NCI-H748 treated with DMSO at 0.1 percent for 48 hours (cell line): ENCODE results near the gene TSR3.

Experiments used
- DNase-seq: peaks from one replicate; lab custom pipeline; 2025; lab: John Stamatoyannopoulos, UW

The TSR3 gene

DNA sequence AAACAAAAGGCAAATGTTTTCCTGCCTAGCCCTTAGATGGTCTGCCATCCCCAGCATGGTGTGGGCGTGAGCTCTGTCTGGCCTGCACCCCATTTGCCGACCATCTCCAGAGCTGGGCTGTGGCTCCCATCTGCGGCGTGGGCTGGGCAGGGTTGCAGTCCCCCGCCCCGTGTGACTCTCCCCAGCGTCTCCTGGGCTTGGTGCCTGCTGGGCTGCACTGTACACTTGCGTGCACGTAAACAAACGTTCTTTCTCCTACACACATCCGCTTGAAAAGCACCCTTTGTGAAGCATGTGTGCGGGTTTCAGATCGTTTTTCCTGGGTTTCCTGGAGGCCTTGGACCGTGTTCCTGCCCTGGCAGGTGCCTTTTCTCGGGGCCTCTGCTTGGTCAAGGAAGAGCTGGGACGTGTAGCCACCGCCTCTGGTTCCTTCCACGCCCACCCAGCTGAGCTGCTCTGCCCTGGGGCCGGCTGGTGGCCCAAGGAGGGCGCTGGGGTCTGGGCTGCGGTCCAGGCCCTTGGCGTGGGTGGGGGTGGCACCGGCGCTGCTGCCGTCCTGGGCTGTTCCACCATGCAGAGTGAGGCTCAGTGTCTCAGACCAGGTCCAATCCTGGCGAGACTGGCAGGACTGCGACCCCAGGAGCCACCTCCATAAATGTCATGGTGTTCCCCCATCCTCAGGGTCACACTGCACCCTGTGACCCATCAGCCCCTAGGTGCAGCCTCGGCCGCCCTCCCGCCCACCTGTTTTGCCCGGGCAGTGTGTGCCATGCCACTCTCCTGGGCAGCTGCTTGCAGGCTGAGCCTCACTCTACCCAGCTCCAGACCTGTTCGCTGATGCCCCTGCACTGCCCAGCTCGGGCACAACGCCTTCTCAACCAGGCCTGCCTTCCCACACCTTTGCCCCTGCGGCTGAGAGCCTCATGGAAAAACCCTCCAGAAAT is 28.1 kb downstream of the TSR3 start:
- DNase-seq, result no peak

DNA sequence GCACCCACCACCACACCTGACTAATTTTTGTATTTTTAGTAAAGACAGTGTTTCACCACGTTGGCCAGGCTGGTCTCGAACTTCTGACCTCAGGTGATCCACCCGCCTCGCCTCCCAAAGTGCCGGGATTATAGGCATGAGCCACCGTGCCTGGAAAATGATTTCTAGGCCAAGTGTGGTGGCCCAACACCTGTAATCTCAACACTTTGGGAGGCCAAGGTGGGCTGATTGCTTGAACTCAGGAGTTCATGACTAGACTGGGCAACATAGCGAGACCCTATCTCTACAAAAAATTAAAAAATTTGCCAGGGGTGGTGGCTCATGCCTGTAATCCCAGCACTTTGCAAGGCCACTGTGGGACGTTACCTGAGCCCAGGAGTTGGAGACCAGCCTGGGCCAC is 29.3 kb downstream of the TSR3 start:
- no peak for DNase-seq

DNA sequence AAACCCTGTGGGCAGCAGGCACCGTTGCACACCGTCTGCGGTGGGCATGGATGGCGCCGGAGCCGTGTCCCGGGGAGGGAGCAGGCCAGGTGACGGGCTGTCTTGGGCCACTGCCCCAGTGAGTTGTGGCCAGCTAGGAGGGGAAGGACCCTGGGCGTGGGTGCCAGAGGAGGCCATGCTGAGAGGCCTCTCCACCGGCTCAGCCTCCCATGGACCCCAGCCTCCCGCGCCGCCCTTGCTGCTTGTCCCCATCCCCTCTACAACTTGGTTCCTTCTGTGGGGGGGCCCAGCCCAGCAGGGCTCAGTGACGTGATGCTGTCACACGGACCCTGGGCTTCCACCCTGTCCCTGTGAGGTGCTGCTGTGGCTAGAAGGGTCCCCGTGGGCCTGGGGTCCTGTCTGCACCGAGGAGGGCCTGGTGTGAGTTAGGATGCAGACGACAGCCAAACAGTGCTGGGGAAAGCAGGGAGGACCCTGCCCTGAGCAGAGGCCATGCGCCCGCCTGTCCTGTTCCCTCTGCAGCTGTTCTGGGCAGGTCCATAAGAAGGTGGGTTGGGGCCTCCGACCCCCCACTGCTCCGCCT is 30.9 kb downstream of the TSR3 start:
- no peak for DNase-seq

DNA sequence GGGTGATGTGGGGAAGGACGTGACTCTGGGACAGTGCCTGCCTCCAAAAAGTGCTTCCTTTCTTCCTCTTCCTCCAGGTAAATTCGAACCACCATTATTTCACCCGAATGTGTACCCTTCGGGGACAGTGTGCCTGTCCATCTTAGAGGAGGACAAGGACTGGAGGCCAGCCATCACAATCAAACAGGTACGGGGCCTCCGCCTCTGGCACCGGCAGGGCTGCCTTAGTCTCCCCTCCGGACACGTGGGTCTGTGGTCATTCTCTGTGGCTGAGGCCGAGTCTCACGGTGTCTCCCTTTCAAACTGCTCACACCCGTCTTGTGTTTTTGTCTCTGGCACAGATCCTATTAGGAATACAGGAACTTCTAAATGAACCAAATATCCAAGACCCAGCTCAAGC is 31.6 kb downstream of the TSR3 start:
- no peak for DNase-seq

DNA sequence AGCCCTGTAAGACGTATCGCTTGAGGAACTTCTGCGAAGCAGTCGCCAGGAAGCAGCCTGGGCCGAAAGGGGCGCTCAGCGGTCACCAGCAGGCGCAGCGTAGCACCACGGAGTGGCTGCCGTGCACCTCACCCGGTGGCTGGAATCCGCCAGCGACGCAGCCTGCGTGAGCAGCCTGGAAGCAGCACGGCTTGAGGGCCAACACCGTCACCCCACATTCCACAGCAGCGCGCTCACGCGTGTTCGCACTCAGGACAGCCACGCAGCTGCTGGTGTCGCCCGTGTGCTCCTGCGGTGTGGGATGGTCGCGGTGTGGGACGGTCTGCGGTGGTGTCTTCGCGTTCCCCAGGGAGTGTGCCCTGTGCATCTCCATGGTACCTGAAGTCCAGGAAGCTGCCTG is 32.6 kb downstream of the TSR3 start:
- no peak for DNase-seq

DNA sequence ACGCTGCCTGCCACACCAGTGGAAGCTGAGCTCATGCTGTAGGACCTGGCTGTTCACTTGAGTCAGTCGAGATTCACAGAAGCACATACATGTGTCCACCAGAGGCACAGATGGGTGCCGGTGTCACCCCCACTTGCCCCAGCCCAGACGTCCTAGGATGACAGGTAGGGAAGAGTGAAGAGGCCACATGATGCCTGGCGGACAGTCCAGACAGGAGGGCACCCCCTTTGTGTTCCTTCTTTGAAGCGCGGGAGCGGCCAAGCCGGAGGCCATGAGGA is 33.5 kb downstream of the TSR3 start:
- DNase-seq, result no peak

DNA sequence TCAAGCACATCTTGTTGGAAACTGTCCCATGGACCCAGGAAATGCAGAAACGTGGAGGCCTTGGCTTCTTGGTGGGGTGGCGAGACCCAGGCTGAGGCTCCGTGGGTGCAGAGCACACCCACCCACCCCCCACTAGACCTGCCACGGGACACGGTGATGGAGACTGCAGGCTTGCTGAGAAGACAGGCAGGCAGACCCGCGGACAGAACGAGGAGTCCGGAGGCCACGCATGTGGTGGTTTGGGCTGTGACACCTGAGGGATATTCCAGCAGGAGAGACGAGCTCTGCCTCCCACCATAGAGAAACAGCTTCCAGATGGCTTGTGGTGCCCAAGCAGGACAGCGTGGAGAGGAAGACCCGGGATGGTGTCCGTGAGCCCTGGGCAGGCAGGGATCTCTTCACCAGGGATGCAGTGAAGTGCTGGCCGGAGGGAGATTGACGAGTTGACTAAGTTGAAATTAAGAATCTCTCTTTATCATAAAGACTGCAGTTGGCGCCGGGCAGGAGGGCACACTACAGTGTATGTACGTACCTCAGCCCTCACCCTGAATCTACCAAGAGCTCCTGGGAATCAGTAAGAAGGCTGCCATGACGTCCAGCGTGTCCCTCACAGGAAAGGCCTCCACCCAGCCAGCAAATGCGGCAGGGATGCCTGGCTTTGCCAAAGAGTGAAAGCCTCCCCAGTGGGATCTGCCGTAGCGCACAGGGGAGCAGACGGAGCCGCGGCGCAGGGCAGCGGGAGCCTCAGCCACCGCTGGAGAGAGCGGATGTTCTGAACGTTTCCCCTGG is 34.0 kb downstream of the TSR3 start:
- DNase-seq, result no peak

DNA sequence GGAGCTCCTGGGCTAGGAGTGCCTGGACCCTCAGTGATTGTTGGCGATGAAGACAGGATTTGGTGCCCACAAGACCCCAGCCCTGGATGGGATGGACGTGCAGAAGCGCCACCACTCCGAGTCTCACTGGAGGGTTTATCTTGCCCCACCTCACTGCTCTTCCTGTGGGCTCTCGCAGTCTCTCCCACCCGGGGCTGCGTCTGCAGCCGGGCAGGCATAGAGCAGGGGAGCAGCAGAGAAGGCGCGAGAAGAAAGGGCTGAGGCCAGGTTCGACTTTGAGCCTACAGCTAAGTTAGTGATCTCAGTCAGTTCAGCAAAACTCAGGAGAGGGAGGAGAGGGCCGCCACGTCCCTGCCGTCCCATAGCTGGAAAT is 35.7 kb downstream of the TSR3 start:
- DNase-seq, result no peak

DNA sequence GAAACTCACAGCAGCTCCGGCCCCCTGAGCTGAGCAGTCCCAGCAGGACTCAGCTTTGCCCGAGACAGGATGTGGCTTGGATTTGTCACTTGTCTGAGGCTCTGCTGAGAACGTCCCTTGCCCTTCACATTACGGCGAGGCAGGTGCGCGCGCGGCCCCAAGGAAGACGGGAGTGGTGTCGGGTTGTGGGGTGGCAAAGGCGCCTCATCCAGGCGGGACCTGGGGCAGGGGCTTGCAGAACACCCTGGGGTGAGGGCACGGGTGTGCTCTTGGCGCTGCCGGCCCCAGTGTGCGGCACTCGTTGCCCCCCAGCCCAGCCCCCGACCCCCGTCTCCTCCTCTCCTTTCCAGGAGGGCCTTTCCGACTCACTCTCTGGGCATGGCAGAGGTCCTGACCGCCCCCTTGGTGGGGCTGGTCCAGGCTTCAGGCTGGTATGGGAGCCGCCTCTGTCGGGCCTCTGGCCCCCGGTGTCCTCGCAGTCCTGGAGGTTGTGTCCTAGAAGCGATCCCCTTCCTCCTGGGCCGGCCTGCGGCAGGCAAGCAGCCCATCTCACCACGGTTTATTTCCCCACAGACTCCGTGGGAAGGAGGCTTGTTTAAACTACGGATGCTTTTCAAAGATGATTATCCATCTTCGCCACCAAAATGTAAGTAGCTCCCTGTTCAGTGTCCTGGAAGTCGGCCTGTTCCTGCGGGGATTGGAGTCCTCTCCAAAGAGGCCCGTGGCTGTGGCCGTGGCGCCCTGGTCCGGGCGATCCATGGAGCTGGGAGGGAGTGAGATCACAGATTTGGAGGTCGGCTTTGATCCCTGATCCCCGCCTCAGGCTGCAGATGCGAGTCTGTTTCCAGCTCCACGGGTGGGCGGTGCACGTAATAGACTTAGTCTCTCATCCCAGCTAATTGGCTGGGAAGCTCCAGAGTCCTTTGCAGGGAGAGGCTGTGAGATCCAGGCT is 36.3 kb downstream of the TSR3 start:
- no peak for DNase-seq

DNA sequence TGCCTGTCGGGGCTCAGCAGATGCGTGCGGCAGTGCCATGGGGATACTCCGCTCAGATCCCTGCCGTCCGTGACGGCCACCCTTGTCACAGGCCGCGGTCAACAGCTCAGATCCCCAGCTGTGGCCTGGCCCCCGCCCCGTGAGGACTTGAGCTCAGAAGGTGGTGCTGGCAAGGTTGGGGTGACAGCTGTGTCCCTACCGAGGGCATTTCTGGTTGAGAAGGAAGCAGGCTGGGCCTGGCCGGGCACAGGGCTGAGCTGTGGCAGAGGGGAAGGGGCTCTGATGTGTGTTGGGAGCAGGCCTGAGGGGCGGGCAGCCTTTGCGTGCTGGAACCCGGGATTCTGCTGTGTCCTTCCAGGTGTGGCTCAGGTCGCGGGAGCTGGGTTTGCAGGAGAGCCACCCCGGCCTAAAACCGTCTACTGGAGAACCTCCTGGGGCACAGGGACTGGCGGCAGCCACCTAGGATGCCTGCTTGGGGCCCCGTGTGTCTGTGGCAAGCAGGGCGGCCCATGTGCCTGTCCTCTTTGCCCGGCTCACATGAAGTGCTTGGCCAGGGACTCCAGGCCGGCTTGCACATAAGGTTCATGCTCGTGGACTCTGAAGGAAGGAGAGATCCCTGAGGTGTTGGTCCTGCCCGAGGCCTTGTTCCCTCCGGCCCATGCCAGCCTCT is 37.1 kb downstream of the TSR3 start:
- no peak for DNase-seq

DNA sequence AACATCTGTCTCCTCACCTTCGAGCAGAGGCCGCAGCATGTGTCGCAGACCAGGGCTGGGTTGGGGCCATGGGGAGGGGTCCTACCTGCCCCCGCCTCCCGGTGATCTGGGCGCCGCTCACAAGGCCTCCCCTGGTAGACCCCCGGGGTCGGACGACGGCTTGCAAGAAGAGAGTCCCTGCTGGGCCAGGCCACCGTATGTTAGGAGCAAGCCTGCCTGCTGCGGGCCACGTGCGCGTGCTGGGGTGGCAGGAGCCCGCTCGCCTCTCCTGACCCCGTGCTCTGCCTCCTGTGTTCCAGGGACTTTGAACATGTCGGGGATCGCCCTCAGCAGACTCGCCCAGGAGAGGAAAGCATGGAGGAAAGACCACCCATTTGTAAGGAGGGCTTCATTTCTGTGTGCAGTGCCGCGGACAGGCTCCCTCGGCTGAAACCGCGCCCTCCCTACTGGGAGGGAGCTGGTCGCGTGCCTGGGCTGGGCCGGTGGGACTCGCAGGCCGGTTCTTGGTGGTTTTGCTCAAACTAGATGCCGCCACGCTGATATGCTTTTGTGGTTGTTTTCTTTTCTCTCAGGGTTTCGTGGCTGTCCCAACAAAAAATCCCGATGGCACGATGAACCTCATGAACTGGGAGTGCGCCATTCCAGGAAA is 37.8 kb downstream of the TSR3 start:
- DNase-seq, result no peak

DNA sequence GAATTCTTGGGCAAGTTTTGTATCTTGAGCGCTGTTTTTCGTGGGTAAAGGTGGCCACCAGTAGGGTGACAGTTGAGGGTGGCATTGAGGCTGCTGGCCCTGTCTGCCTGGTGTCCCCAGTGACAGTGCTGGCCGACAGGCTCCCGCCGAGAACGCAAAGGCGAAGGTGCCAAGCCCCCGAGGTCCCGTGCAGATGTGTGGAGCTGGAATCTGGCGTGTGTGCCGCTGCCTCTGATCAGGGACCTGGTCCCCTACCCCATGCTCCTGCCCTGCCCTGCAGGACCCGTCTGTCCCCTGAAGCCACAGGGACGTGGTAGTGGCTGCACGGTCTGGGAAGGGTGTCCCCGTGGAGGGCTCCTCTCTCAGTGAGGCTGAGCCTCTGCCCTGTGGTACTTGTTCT is 38.8 kb downstream of the TSR3 start:
- no peak for DNase-seq

DNA sequence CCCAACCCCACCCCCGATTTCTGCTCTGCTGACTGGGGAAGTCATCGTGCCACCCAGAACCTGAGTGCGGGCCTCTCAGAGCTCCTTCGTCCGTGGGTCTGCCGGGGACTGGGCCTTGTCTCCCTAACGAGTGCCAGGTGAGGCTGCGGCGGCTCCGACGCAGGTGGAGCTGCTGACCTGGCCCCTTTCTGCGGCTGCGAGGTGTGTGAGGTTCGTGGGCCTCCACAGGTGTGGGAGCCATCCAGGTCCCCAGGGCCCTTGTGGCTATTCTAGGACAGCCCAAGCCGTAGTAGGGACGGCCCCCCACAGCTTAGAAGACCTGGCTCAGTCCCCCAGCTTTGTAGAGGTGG is 39.2 kb downstream of the TSR3 start:
- no peak for DNase-seq

DNA sequence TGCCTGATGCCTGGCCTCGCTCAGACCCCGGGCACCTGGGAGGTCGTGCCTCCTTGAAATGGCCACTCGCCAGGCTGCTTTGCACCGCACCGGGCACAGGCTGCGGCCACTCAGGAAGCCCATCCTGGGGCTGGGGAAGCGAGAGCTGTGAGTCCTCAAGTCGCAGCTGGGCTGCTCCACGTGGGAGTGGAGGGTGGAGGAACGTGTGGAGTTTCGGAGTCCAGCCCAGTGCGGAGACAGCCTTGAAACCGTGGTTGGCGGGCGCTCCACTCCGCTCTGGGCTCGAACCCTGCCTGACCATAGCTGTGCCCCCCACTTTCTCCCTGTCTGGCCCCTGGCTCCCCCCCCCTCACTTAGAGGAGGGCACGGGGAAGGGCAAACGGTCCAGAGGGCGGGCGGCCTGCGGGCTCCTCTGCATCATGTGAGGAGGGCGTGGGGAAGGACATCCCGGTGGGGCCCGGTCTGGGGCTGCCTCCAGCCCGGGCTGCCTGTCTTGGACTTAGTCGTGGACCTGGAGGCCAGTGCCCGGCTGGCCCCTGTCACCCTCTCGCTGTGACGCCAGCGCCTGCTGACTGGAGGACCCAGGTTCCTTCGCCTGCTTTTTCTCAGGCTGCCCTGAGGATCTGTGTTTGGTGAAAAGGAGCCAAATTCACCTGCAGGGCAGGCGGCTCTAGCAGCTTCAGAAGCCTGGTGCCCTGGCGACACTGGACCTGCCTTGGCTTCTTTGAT is 39.8 kb downstream of the TSR3 start:
- no peak for DNase-seq

DNA sequence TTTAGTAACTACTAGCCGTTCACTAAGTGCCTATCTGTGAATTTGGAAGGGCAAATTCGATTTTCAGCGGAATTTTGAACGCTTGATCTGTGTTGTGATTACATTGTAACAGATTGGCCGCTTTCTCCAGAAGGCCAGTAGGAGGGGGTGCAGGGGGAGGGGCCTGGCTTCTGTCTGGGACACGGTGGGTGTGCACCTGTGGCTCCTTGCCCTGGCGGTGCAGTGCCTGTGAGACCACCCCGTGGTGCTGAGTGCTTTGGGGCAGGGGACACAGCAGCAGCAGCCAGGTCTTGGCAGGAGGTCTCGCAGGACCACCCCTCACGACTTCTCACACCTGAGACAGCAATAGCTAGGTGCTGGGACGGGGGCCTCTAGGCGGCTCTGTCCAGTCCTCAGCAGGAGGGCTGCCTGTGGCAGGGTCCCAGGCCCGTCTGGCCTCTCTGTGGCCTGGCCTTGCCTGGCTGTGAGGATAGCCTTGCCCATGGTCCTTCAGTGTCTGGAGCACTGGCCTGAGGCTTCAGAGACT is 40.4 kb downstream of the TSR3 start:
- DNase-seq, result no peak

DNA sequence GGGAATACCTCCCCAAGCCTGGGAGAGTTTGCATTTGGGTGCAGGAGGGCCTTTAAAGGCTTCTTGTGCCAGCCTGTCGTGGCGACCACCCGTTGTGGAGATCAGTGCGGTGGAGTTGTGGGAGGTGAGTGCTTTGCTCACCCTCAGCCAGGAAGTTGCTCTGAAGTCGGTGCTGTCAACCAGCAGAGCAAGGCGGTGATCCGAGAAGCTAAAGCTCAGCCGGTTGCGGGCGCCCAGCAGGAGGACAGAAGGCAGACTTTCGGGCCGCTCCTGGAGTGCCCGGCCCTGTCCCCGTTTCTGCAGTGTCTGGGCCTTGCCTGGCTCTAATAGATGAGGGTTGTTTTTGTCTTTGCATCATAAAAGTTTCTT is 40.9 kb downstream of the TSR3 start:
- no peak for DNase-seq

DNA sequence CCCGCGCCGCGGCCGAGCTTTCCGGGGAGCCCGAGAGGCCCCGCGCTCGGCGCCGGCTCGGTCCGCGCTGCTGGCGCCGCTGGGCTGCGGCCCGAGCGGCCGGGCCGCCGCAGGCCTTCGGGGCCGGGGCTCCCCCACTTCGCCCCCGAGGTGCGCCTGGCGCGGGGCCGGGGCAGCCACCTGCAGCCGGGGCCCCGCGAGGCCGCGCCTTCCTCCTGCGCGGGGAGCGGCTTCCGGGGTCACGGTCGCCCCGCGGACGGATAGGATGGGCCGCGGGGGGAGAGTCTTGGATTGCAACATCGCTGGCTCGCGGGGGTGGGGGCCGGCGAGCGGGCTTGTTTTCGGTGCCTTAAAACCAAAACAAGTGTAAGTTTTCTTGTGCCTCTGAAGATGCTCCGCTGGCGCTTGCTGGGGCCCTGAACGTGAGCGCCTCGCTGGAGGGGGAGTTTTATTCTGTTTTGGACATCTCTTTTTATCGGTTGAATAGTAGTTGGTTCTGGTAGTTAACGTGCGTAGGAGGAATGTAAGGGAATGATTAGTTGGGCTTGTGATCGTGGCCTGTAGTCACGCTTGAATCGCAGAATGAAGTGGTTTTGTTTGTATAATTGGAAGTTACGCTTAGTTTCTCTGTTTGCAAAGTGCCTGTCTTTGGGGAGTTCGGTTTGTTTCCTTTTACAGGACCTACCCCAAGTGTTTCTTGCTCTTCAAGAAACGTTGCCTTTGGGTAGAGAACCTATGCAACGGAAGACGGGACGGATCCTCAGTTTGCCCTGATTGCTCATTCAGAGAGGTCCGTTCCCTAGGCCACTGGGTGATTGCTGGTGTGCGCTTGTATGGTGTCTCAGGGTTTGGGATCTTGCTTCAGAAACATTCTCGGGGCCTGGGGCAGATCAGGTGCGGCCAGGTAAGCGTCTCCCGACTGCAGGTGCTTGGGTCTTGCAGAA is 41.5 kb downstream of the TSR3 start:
- DNase-seq, result no peak

DNA sequence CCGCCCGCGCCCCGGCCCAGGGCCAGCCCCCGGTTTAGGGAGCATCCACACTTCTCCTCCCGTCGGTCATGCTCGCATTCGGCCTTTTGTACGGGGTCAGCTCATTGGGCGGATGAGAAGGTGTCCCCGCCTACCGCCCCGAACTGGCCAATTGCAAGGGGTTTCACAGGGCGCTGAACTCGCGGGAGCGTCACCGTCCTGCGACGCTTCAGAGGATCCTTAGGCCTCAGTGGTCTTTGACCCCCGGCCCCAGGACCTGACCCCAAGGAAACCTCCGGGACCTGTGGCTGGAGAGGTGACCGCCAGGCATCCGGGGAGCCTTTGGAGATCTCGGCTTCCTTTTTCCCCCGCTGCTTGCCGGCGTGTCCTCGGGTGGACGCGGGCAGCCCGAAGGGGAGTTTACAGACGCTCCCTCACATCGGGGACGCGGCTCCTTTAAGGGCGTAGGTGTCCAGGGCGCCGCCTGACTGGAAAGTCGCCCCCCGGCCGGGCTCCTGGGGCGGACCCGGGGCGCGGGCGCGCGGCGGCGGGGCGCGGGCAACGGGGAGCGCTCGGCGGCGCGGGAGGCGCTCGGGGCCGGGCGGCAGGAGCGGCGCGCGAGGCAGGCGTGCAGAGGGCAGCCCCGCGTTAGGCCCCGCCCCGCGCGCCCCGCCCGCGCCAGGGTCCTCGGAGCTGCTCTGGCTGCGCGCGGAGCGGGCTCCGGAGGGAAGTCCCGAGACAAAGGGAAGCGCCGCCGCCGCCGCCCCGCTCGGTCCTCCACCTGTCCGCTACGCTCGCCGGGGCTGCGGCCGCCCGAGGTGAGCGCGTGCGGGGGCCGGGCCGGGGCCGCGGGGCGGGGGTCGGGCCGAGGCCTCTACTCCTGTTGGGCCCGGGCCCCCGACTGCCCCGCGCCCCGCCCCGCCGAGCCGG is 42.4 kb downstream of the TSR3 start, which contains the start of gene UBE2I:
Gene UBE2I (plus strand): TSS at position 660 of the 909 bp plus-strand sequence. CDS start 4,395 bp downstream, outside the sequence.
- peak; percentile 75 for DNase-seq
